NCI-H446 treated with DMSO at 0.1 percent for 48 hours (cell line): Measurements from ENCODE around the gene HSF5.
"Not testable (repeated sequence)": the region's sequence is repeated elsewhere in the genome, so short reads cannot be mapped to it uniquely, and the experiment has no call there.

ENCODE experiments used
- DNase-seq: peaks from one replicate; lab custom pipeline; 2025; lab: John Stamatoyannopoulos, UW

The HSF5 gene

GRCh38 chr17:58412961-58413586 is 75.1 kb downstream of the HSF5 start:
- no peak for DNase-seq

- DNase-seq = no peak
Measured at GRCh38 chr17:58412064-58412703, 76.0 kb downstream of the HSF5 start.

DNA sequence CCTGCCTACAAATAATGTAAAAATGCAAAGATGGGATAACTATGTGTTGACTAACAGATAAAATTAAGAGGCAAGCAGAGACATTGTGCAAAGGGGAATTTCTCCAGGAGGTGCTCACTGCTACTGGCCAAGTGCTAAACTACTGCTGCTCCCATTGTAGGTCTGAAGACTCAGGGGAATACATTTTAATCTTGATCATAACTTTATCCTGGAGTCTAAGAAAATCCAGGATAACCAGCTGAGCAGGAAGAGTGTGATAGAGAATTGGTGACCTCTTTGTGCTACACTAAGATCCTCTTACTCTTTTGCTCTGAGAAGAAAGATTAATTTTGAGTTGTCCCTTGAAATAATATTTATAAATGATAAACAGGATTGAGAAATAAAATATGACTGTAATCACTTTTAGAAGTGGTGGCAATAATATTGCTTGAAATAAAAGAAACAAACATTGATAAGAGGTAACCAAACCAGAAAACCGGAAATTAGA is 76.8 kb downstream of the HSF5 start:
- DNase-seq = no peak

DNA sequence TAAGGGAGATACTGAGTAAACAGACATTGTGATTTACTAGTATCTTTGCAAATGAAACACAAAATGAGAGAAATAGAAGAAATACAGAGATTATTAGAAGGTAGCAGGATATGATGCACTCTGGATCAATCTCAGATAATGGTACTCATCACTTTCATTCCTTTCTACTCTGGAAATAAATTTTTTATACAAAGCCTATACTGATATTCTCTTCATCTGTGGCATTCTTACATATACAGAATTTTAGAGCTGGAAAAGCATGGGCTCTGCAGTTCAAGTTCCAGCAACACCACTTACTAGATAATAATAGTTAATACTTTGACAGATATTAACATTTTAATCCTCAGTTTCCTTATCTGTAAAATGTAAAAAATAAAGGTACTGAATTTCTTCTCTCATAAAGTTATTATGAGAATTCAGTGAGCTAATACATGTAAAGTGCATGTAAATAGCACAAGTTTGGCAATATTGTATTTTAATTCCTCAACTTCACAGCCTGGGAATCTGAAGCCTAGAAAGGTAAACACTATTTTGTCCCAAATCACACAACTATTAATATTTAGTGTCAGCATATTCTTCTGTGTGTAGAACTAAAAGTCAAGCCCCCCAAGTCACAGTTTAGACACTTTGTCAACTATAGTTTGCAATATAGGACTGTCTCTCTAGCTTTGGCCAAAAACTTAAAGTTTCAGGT is 77.3 kb downstream of the HSF5 start:
- no peak for DNase-seq

DNA sequence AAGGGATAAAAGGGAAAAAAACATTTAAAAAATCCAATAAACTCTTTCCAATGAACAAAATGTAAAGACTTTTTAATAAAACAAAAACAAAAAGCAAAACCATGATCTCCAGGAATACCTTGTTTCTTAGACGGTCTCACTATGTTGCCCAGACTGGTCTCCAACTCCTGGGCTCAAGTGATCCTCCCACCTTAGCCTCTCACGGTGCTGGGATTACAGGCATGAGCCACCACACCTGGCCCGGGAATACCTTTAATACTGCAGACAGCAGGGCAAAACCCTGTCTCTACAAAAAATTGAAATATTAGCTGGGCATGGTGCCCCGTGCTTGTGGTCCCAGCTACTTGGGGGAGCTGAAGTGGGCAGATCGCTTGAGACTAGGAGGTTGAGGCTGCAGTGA is 78.8 kb downstream of the HSF5 start:
- no peak for DNase-seq

- DNase-seq = no peak
Measured at GRCh38 chr17:58403311-58403710, 84.9 kb downstream of the HSF5 start.

DNA sequence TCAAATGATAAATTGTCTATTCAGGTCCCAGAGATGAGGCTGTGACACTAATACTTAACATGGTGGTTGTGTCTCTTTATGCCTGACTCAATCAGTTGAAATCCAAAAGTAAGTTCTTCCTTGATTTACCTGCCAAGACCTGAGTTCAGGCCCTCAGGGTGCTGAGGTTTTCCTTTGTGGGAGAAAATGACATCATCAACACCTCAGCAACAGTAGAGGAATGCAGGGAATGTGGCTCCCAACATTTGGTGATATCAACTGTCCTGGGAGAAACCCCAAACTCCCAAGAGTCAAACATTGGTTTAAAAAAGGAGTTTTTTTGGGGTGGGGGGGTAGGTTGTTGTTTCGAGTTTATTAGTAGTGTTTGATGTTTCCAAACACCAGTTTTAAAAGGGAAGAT is 85.5 kb downstream of the HSF5 start:
- DNase-seq = no peak

DNA sequence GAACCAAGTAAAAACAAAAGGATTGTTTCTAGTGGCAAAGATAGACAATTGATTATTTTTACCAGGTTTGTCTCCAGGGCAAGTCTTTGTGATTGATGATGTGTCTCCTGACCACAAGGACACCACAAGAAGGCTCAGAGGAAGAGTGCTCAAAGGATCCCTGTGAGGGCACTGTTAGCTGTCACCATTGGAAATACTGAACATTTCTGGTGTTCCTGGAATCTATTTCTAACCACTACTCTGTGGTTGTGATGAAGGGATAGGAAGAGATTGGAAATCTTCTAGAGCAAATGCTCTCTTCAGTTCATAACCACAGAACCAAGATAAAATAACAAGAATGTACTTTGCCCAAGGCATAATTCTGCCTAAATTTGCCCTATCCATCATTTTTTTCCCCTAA is 86.2 kb downstream of the HSF5 start:
- no peak for DNase-seq

GRCh38 chr17:58401287-58401686 is 86.9 kb downstream of the HSF5 start:
- no peak for DNase-seq

DNA sequence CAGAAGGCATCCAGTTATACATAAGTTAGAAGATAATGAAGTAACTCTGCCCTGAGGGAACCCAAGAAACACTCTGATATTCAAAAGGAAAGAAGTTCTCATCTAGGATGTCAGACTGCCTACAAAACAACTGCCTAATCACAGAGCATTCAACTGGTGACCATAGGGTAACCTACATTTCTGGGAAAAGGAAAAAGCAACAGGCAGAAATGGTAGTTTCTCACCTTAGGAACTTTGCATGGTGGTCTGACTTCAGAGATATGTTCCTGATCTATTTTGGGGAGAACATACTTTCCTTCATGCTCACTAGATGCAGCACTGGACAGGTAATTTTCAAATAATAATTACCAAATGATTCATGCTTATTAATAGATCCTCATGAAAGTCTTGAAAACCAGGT is 87.4 kb downstream of the HSF5 start:
- DNase-seq = no peak

DNA sequence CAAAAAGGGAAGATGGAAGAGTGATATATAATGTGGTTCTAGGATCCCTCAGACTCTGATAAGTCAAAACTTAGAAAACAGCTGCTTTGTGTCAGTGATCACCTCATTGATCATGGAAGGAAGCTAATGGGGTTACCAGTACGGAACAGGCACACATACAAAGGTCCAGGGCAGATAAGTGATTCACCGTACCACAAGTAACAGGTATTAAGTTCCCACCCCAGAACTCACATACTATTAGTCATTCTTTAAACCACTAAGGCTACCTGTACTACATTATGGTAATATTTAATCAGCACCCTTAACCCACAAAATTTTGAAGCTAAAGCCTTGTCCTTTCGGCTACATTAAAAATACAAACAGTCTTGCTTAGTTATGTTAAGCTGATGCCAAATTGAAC is 88.2 kb downstream of the HSF5 start:
- no peak for DNase-seq

DNA sequence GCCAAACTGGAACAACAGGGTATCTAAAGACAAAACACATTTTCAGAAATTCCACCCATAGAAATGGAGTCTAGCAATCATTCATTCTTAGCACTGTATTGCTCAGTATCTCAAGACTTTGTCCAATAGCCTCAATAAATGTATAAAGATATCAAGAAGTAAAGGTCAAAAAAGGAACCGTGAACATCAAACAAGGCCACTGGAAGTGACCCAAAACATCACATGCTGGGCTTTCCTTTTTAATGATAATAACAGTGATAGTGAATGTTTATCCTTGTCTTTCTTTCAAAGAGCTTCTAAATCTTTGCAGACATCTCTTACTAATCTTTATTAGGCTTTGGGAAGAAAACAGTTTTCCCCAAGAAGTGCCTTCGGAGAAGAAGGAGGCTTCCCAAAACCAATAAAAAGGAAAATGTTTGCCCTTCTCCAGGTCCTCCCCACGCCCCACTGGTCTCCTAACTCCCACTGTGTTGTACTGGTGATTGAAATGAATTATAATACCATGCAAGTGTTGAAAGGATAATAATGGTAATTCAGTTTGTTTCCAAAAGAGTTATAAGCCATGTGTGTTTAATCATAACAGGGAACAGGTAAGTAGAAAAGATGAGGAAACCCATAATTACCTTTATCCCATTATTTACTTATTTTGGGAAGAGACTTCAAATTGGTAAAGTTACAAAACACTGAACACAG is 89.5 kb downstream of the HSF5 start:
- DNase-seq = no peak

GRCh38 chr17:58397421-58397820 is 90.8 kb downstream of the HSF5 start:
- DNase-seq = not testable (repeated sequence)

DNA sequence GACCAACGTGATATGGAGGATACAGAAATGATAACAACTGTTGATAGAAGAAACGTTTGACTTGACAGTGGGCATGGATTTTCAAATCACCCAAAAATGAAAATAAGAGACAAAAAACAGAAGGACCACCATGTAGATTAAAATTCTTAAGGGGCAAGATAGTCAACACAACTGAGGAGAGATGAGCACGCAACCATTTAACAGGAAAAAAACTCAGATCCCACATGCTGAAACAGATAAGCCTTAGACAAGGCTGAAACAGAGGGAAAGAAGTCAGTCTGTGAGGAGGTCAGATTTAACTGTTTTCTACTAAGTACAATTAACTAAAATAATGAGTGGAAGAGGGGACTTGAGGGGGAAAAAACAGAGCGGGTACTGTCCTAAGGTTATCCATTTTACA is 92.0 kb downstream of the HSF5 start:
- no peak for DNase-seq

DNA sequence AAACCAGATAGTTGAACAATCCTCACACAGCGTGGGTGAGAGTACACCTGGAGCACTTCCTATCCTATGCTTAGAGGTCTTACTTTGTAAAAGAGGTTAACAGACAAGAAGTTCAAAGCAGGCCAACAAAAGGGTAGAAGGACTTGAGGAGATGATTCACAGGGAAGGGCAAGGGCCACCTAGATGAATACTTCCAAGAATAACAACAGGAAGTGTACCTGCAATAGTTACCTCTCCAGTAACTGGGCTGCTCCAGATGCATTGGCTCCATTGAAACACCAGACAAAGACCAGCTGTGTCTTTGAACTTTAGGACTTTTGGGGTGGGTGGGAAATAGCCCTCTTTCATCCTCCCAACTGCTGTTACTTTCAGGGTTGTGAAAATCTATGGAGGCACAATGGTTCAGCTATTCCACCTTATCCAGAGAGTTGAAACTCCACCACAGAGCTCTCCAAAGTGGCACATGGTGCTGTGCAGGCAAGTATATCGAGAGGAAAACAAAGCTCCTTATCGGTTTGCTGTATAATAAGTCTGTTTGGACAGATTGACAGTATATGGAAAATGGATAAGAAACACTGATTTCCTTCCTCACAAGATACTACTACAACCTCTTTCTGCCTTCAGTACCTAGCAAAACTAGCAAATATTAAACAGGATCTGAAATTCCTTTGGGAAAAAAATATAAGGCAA is 93.5 kb downstream of the HSF5 start:
- DNase-seq = no peak

- no peak for DNase-seq
Measured at GRCh38 chr17:58391302-58391984, 96.8 kb downstream of the HSF5 start.

DNA sequence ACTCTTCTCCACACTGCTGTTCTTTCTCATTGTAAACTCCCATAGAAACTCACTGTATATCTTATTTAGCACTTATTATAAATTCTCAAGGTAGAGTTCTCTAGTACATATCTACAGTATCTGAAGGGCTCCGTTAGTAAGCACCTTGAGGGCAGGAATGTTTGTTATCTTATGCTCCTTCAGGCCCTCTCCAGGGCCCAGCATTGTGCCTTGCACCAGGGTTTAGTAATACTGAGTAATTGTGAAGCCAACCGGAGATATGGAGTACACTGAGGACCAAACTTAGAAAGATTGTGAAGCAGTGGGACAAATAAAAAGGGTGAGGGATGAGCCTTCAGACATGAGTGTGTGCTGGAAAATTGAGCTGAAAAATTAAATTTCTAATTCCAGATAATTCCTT is 97.3 kb downstream of the HSF5 start:
- DNase-seq = no peak

DNA sequence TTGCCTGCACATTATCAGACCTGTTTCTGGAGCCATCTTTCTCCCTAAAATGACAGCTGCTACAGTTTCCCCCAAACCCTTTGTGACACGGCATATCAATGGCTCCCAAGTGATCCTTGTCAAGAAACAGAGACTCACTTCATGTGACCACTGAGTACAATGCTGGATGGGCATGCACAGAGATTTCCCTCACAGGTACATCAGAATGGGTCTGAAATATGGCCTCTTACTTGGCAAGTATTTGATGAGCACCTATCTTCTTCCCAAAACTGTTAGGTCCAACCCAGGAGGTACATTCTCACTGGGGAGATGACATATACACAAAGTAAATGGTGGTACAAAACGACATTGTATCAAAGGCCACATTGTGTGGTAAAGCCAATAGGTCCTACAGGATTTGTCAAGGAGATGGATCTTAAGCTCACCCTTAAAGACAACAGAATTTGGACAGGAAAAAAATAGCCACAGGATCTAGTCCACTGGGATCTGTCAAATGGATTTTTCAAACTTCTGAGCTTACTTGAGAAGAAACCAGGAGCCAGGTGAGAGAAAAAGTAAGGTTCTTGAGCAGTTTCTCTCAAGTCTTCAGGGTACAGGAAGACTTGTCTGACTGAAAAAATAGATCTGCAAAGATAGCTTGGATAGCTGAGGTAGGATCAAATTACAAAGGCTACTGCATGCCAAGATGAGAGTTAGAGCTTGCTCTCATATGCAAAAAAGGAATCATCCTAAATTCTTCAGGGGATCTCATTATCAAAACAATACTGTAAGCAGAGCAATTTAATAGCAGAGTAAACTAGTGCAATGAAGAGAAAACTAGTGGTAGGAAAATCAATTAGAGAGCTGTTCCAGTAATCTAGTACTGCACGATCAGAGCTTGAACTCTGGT is 99.7 kb downstream of the HSF5 start:
- no peak for DNase-seq

DNA sequence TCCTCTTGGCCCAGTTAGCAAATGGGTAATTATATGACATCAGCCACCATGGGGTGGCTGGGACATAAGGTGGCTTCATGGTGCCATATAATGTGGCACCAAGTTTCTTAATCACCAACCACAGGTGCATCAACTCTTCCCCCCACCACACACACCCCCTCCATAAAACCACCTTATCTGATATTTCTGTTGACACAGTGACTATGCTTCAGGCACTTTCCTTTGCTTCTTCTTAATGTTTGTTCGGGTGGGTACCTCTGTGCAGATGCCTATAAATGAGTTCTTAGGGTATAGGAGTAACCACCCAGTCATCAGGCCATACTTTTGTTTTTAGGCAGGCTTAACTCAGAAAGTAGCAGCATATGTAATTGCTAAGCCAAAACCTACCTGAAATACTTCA is 100.4 kb downstream of the HSF5 start:
- DNase-seq = no peak

DNA sequence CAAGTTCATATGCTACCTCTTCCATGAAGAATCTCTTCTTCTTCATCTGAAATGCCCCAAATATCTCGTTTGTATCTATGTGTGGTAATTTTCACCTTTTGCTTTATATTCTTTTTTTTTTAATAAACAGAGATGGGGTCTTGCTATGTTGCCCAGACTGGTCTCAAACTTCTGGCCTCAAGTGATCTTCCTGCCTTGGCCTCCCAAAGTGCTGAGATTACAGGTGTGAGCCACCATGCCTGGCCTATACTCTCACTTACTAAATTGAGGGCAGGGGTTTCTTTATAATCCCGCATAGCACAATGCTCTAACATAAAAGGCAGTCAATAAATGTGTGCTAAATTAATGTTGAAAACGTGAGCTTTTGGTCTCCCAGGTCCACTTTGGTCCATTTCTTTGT is 101.5 kb downstream of the HSF5 start:
- no peak for DNase-seq
